H1 (cell line): ENCODE data around the gene ABCC9. TPM values are rescaled to one million over a fixed set of nuclear protein-coding genes. Genes with fewer than 3 reads are reported as not detected.

Source experiments
- ASH2L ChIP-seq: fragments of 200-600, 300-600 bp; sonication (generic); IDR thresholded peaks from one replicate; pipeline ENCODE4 v1.7.1; 2017; ENCODE audit warnings: low read length
- ATF3 ChIP-seq: IDR thresholded peaks from 2 replicates; pipeline ENCODE4 v1.6.1; 2011; ENCODE audit warnings: low read depth, mild to moderate bottlenecking, low read length; ENCODE audit not compliant: insufficient read depth
- BACH1 ChIP-seq: IDR thresholded peaks from 2 replicates; pipeline ENCODE4 v1.6.1; 2012; ENCODE audit warnings: low read length, improper control_type of control experiment
- CHD7 ChIP-seq: fragments of 300-600 bp; sonication (generic); IDR thresholded peaks from 2 replicates; pipeline ENCODE4 v1.7.1; 2012; ENCODE audit warnings: low read length, moderate library complexity, mild to moderate bottlenecking, inconsistent platforms; ENCODE audit not compliant: insufficient replicate concordance
- CREB1 ChIP-seq: IDR thresholded peaks from 2 replicates; pipeline ENCODE4 v1.6.1; 2012; ENCODE audit warnings: inconsistent platforms
- CTBP2 ChIP-seq: IDR thresholded peaks from 2 replicates; pipeline ENCODE4 v1.7.0; 2011; ENCODE audit warnings: borderline replicate concordance, mild to moderate bottlenecking, moderate library complexity, mixed read lengths, low read length; ENCODE audit not compliant: insufficient read depth, insufficient read length
- GABPA ChIP-seq: IDR thresholded peaks from 2 replicates; pipeline ENCODE4 v1.6.1; 2011; ENCODE audit warnings: mild to moderate bottlenecking, low read length, moderate library complexity, borderline replicate concordance; ENCODE audit not compliant: insufficient read depth
- HDAC2 ChIP-seq, 2 experiments: fragments of 300-600 bp in 1 of 2; sonication (generic) in 1 of 2; IDR thresholded peaks; 2 replicates each; pipeline ENCODE4 v1.6.1; 2011 to 2012; ENCODE audit warnings: low read depth in 2 of 2, low read length in 2 of 2, mild to moderate bottlenecking in 2 of 2, moderate library complexity in 2 of 2, borderline replicate concordance in 1 of 2, inconsistent platforms in 1 of 2
- POLR2AphosphoS5 ChIP-seq: IDR thresholded peaks from 2 replicates; pipeline ENCODE4 v1.6.1; 2011; ENCODE audit warnings: low read depth, low read length
- TBP ChIP-seq: IDR thresholded peaks from 2 replicates; pipeline ENCODE4 v1.6.1; 2011; ENCODE audit warnings: low read depth, low read length, improper control_type of control experiment
- polyA plus RNA-seq, 7 experiments: library from polyadenylated mRNA; depleted of rRNA in 3 of 7; stranded (reverse) in 5 of 7; unstranded in 2 of 7; fragments of >200 nt in 5 of 7; fragments of 200-250 nt in 2 of 7; gene quantifications; 1 replicate in 5 of 7; 2 replicates in 1 of 7; 4 replicates in 1 of 7; pipeline versions ENCODE4 v1.2.1 to v1.2.3, GENCODE V29; 2011 to 2013; ENCODE audit warnings: missing spikeins in 2 of 7, mixed read lengths in 2 of 7
- total RNA-seq: library from RNA; stranded (reverse); fragmentation: NEBNext Ultra II Directional; extraction: Animal tissue kit (Norgen Biotek cat#: 25700); gene quantifications from 2 replicates; pipeline ENCODE4 v1.2.1, GENCODE V29; 2021
- TF ChIP-seq, protein P1 (sequence below): IDR thresholded peaks from 2 replicates; pipeline ENCODE4 v1.6.1; 2012; ENCODE audit warnings: inconsistent platforms

The ABCC9 gene
- total and polyA plus RNA-seq, 2 of the 8 experiments (the other 6 are each of a cell fraction or from before 2014, with no cell fraction given), result under 0.01 TPM; not detected in 1

DNA sequence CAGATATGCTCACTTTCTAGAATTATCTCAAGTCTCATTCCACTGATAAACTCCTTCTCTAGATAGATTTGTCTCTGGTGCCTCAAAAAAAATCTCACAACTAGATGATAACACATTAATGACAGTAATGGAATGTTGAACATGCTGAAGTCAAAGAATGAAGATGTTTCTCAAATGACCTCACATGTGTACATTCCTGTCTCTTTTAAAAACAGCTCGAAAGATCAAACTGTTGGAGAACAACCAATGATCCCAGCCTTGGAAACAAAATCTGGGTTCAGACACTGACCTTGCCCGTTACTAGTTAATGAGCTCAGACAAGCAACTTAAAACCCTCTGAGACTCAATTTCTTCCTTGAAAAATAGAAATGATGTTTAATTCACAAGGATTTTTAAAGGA lies 122.0 kb downstream of the ABCC9 start (continued):
- TF ChIP-seq CHD7, result no peak
- no peak for TF ChIP-seq POLR2AphosphoS5
- TF ChIP-seq ASH2L, result no peak
- TF ChIP-seq HDAC2 (IDR thresholded peaks at IDR 0.05; ENCODE audit: borderline replicate concordance in 1 of 2, low read depth in 2 of 2, low read length in 2 of 2), result no peak
- TF ChIP-seq, protein P1, sequence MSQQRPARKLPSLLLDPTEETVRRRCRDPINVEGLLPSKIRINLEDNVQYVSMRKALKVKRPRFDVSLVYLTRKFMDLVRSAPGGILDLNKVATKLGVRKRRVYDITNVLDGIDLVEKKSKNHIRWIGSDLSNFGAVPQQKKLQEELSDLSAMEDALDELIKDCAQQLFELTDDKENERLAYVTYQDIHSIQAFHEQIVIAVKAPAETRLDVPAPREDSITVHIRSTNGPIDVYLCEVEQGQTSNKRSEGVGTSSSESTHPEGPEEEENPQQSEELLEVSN, result no peak
- no peak for TF ChIP-seq GABPA
- TF ChIP-seq CTBP2, result no peak
- TF ChIP-seq ATF3, result no peak
- no peak for TF ChIP-seq BACH1
- no peak for TF ChIP-seq TBP
- no peak for TF ChIP-seq CREB1
